Erythroblast (primary cell): Measurements from ENCODE around the gene TARDBP.
"Not testable (repeated sequence)": the region's sequence is repeated elsewhere in the genome, so short reads cannot be mapped to it uniquely, and the experiment has no call there.

Source experiments
- GATA1 ChIP-seq: IDR thresholded peaks from 2 replicates; pipeline ENCODE4 v1.6.1; 2011; ENCODE audit warnings: low read depth, mild to moderate bottlenecking, control low read depth, low read length, moderate library complexity
- POLR2A ChIP-seq: IDR thresholded peaks from 2 replicates; pipeline ENCODE4 v1.6.1; 2011; ENCODE audit warnings: mild to moderate bottlenecking, low read length

DNA sequence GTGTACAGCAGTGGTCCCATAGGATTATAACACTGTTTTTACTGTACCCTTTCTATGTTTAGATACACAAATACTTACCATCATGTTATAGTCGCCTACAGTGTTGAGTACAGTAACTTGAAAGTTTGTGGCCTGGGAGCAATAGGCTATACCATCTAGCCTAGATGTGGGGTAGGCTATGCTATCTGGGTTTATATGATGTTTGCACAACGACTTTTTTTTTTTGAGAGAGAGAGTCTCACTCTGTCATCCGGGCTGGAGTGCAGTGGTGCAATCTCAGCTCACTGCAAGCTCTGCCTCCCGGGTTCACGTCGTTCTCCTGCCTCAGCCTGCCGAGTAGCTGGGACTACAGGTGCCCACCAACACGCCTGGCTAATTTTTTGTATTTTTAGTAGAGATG is 6.9 kb downstream of the TARDBP start:
- TF ChIP-seq POLR2A, GATA1: not testable (repeated sequence)
